NCI-H82 treated with DMSO at 0.1 percent for 48 hours (cell line): ENCODE results near the gene CYTH1.

ENCODE experiments used
- DNase-seq: peaks from one replicate; lab custom pipeline; 2025; ENCODE audit not compliant: unreplicated experiment; lab: John Stamatoyannopoulos, UW

The CYTH1 gene

DNA sequence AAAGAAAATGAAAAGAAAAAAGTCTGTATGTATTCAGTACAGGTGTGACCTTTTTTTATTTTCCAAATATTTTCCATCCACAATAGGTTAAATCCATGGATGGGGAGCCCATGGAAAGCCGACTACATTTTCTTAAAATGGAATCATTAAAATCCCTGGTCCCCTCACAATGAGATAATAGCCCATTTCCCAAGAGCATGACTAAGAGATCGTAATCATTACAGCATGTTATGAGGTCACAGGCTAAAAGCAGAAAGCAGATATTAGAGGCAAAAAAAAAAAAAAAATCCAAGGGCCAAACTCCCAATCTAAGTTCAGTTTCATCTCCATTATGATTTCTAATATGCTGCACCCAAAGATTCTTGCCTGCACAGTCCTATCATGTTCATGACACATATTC, 44.7 kb downstream of the CYTH1 start:
- no peak for DNase-seq

DNA sequence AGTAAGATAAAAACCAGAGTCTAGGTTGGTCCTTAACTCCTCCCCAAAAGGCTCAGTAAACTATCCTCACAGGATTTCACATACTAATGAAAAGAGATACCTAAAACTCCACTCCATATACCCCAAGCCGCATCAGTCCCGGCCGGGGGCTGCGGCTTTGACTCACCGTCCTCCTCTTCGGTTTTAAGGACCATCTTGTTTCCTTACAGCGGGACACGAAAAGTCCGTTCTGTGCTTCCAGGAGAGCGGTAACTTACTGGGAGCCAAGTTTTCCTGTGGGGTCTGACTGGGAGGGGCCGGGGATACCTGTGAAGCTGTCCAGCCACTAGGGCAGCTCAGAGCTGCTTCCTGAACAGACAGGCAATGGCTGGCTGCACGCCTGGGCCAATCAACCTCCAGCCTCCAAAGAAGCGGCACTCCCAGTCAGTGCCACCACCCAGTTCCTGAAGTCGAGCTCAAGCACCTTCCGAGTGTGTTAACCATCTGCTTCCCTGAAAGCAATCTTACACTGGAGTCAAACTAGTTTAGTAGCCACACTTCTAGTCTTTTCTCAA, 45.5 kb downstream of the CYTH1 start:
- no peak for DNase-seq

GRCh38 chr17:78735832-78736525, 46.1 kb downstream of the CYTH1 start:
- no peak for DNase-seq

DNA sequence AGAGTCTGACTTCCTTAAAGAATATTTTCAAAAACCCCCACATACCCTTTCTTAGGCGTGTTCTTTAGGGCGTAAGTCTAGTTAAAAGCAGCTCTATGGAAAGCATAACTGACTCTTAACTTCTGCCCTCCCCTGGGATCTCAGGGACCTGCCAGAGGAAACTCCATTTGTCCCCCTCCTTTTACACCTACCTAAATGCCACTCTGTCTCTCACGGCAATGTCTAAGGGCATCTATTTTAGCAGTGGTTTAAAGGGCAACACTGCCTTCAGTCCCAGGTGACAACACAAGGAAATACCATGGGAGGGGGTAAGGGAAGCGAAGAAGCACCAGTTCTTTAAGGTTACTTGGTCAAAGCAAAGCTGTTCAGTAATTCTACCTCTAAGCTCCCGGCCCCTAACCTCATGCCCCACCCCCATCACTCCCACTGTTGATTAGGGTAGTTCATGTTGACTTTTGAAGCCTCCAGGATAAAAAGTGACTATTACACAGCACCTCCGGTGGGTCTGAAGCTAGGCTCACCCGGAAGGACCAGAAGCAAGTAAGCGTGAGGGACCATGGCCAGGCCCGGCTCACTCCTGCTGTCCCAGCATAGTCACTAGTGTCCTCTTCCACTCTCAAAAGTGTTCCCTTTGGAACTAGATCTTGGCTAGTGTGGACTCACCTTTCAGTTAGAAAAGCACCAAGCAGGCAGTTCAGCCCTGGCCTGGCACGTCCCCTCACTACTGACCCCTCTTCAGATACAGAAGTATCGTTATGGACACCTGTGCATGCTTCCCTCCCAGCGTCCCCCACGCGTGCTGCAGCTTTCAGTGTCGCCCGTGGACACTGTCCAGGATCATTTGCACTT, 47.1 kb downstream of the CYTH1 start:
- no peak for DNase-seq

DNA sequence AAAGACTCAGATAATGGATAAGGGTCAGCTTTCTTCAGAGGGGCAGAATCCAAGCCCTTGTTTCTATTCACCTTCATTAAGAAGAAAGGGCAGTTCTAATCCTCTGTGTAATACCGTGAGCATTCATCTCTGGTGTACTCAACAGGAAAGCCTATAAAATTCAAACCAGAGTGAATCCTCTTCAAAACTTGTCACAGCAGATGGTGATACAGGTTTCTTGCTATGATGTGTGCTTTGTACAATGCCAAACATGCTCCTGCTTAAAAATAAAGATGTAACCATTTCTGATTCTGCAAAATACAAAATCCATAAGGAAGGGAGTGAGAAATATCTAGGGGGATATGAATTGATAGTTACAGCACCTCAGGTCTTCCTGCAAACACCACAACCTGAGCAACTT, 49.7 kb downstream of the CYTH1 start:
- no peak for DNase-seq

GRCh38 chr17:78731904-78732303, 50.2 kb downstream of the CYTH1 start:
- DNase-seq = no peak

- no peak for DNase-seq
Observed at GRCh38 chr17:78729641-78730040, 52.4 kb downstream of the CYTH1 start.

DNA sequence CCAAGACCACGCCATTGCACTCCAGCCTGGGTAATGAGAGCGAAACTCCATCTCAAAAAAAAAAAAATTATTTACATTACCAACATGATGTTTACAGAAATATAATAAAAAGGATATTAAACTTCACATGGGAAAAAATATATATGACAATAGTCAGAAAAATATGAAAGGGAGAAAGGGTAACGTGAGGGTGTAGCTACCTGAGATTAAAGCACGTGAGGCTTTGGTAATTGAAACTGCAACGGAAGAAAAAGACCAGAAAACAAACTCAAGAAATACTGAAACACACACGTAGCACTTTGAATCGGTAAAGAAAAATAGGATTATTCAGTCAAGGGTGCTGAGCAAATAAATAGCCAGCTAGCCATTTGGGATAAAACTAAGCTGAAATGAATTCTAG, 53.6 kb downstream of the CYTH1 start:
- DNase-seq = no peak

GRCh38 chr17:78727476-78728229, 54.4 kb downstream of the CYTH1 start:
- DNase-seq = no peak

DNA sequence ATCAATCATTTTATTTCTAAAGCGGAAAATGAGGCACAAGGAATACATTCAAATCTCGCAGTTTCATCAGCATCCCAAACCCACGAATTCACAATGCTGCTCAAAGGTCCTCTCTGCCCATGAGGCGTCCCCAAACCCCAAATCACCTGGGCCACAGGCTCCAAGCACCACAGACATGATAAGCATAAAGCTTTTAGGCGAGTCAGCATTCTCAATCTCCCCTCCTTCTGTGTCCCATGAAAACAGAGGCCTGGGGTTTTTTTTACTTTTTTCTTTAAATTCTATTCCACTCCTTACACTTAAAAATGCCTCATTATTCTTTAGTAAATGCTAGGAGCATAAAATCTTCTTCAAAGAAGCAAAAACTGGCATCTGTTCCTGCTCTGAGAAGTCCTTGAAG, 55.0 kb downstream of the CYTH1 start:
- DNase-seq = no peak

- no peak for DNase-seq
Observed at GRCh38 chr17:78726513-78726912, 55.6 kb downstream of the CYTH1 start.

GRCh38 chr17:78725448-78726021, 56.5 kb downstream of the CYTH1 start:
- DNase-seq = no peak

DNA sequence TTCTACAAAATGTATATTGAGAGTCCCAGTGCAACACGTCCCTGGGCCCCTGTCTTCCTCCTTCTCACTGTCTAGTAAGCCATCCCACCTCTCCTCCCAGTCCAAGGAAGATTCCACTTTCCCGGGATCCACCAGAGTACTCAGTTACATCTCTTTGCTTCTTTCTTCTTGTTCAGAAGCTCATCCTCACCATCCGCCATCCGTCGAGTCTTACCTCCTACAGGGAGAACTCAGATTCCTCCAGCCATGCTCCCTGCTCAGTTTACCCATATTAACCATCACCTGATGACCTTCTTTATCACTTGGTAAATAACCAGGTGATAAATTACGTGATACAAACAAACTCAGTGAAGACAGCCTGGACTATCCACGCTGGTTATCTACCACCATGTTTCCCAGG, 57.1 kb downstream of the CYTH1 start:
- DNase-seq = no peak

DNA sequence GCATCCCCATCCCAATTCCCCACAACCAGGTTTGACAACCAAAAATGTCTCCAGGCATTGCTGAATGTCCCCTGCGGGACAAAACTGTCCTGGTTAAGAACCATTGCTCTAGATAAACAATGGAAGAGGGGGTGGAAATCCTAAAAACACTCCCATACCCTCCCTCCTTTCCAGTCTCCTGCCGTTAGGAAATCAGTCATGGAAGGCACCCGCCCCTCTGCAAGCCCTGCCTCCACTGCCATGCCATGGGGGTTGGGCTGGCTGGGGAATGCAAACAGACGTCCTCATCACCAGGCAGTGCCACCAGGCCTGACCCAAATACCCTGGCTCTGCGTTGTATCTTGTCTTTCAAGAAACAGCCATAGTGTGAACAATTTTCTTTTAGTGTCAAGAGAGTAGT, 57.5 kb downstream of the CYTH1 start:
- DNase-seq = no peak

- no peak for DNase-seq
Observed at GRCh38 chr17:78723957-78724356, 58.1 kb downstream of the CYTH1 start.

- DNase-seq = no peak
Observed at GRCh38 chr17:78723001-78723796, 58.9 kb downstream of the CYTH1 start.

- no peak for DNase-seq
Observed at GRCh38 chr17:78722246-78722761, 59.8 kb downstream of the CYTH1 start.

DNA sequence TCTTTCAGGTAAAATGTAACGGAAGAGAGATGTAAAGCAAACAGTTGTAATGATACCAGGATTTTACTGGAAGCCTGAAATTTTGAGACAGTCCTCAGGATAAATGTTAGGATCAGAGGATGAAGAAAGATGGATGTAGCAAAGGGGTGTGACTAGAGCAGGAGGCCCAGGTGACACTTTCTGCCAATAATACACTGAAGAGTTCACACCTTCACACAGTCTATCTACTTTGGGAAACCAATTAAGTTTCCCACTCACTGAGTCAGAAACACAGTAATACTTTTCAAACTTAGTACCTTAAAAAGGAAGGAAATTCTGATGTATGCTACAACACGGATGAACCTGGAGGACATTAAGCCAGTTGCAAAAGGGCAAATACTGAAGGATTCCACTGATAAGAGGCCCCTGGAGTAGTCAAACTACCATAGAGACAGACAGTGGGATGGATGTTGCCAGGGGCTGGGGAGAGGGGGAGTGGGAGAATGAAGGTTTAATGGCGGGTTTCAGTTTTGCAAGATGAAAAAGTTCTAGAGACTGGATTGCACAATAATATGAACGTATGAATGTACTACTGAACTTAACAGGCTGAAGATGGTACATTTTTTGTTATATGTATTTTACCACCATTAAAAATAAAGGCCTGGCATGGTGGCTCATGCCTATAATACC, 62.3 kb downstream of the CYTH1 start:
- no peak for DNase-seq

- no peak for DNase-seq
Observed at GRCh38 chr17:78718575-78719208, 63.4 kb downstream of the CYTH1 start.
